Caco-2 (cell line): ENCODE results near the gene CCDC3. TPM values are rescaled to one million over a fixed set of nuclear protein-coding genes. Genes with fewer than 3 reads are reported as not detected.

Experiments
- BruUV-seq: library from RNA; stranded (reverse); fragments of 400-500 nt; replicated peaks from 2 replicates; lab custom pipeline; 2021; lab: Mats Ljungman, UMichigan
- CTCF ChIA-PET: fragments of 300-600 bp; sonication (Branson Sonifier 250); formaldehyde crosslinking; loops from one replicate; lab custom pipeline; 2022; ENCODE audit warnings: antibody characterized with exemption; lab: Charles Lee
- POLR2A ChIA-PET: fragments of 300-600 bp; sonication (Branson Sonifier 250); formaldehyde crosslinking; loops from one replicate; lab custom pipeline; 2022; ENCODE audit warnings: antibody characterized with exemption; lab: Charles Lee
- DNase-seq, 2 experiments: peaks; one replicate each; pipeline versions ENCODE4 v3.0.0 to v3.0.0-alpha.2; 2020 to 2022
- H3K27me3 ChIP-seq: replicated peaks from 2 replicates; pipeline ENCODE4 v1.6.0; 2011; ENCODE audit warnings: low read length; ENCODE audit not compliant: control insufficient read depth, insufficient read depth
- H3K36me3 ChIP-seq: 2 replicates; pipeline ENCODE4 v1.5.1; 2011; ENCODE audit warnings: low read length; ENCODE audit not compliant: control insufficient read depth, insufficient read depth
- H3K4me1 ChIP-seq: fragments of 250-450 bp; sonication (Bioruptor Pico); 2 replicates; pipeline ENCODE4 v1.5.1; 2020; ENCODE audit warnings: mild to moderate bottlenecking
- H3K4me3 ChIP-seq: 2 replicates; pipeline ENCODE4 v1.5.1; 2011; ENCODE audit warnings: low read depth, mild to moderate bottlenecking, control low read depth, low read length
- H3K9me3 ChIP-seq: fragments of 250-450 bp; sonication (Bioruptor Pico); 2 replicates; pipeline ENCODE4 v1.5.1; 2020; ENCODE audit warnings: mild to moderate bottlenecking, moderate library complexity
- H3K27ac Mint-ChIP-seq: one replicate; pipeline ENCODE4 v1.8.0; 2022; ENCODE audit warnings: mixed read lengths; ENCODE audit not compliant: unreplicated experiment
- H3K27me3 Mint-ChIP-seq: one replicate; pipeline ENCODE4 v1.8.0; 2022; ENCODE audit warnings: mixed read lengths; ENCODE audit not compliant: insufficient read depth, unreplicated experiment
- H3K36me3 Mint-ChIP-seq: one replicate; pipeline ENCODE4 v1.8.0; 2022; ENCODE audit warnings: mild to moderate bottlenecking, mixed read lengths; ENCODE audit not compliant: insufficient read depth, unreplicated experiment
- H3K4me1 Mint-ChIP-seq: one replicate; pipeline ENCODE4 v1.8.0; 2022; ENCODE audit warnings: low read depth, mixed read lengths; ENCODE audit not compliant: unreplicated experiment
- H3K4me3 Mint-ChIP-seq: one replicate; pipeline ENCODE4 v1.8.0; 2022; ENCODE audit warnings: mild to moderate bottlenecking, moderate library complexity, mixed read lengths; ENCODE audit not compliant: unreplicated experiment
- H3K9me3 Mint-ChIP-seq: one replicate; pipeline ENCODE4 v1.8.0; 2022; ENCODE audit warnings: mixed read lengths; ENCODE audit not compliant: unreplicated experiment
- intact Hi-C: fragments of 100-400 bp; cut with micrococcal nuclease; formaldehyde crosslinking; loops from one replicate; pipeline ENCODE4 v1.10.0; 2022; ENCODE audit not compliant: unreplicated experiment
- total RNA-seq: library from RNA; stranded (reverse); gene quantifications from 2 replicates; pipeline ENCODE4 v1.2.3, GENCODE V29; 2022
- TF ChIP-seq, protein P1 (sequence below), 2 experiments: fragments of 200-600 bp in 1 of 2; IDR thresholded peaks; 1 replicate in 1 of 2; 2 replicates in 1 of 2; pipeline versions ENCODE4 v1.5.1 to v1.8.0; 2011 to 2022; ENCODE audit warnings: antibody characterized with exemption in 1 of 2, control low read depth in 1 of 2, inconsistent platforms in 1 of 2, low read depth in 1 of 2, low read length in 1 of 2, mild to moderate bottlenecking in 1 of 2, moderate library complexity in 1 of 2; ENCODE audit not compliant: insufficient read depth in 1 of 2, severe bottlenecking in 1 of 2, unreplicated experiment in 1 of 2

Gene CCDC3
- total RNA-seq, 1 experiment from 2014 or later, result 3.2 TPM

DNA sequence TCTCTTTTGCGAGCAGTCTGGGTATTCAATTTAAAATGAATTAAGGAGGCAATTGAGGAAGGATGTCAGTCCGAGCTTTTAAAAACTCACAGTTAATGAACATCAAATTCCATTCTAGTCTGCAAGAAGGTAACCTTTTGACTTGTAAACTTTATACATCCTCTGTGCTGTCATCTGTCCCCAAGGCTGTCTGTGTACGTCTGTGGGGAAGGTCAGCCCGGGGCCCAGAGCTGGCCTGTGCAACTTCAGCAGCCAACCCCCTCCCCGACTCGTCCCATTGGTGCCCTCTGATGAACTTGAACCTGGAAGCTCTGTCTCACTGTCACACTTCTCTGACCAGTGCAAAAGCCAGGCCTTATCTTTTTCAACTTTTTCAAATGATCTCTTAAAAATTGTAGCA lies 80.3 kb downstream of the CCDC3 start:
- CTCF ChIA-PET, result no interaction called here

DNA sequence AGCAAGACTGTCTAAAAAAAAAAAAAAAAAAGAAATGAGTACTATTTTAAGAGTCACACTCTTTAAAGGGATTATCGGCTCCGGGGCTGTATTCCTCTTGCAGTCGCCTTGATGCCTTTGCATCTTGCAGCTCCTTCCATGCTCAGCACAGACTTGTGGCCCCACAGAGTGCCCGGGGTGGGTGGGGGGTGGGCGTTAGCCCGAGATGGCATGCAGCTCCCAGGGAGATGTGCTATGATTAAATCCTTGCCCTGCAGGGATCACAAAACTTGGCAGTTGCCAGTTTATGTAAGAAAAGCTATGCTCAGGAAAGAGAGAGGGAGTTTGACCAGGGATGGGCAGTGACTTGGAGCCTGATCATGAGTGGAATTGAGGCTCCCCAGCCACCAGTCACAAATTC lies 81.9 kb downstream of the CCDC3 start:
- Histone ChIP-seq H3K27me3 (no peaks in the 10 kb centered on the region), H3K4me3 (no peak overlapping the region), H3K36me3 (no peaks in the 10 kb centered on the region), H3K4me1 (no peaks in the 10 kb centered on the region), H3K9me3 (0 out of 2 replicates have a peak, but pooled peaks cover 3% of the 10 kb centered on the region)
- H3K27me3 Mint-ChIP-seq, result peaks cover 5% of the 10 kb centered on the region
- no peaks in the 10 kb centered on the region for H3K9me3 Mint-ChIP-seq
- POLR2A ChIA-PET, result no interaction called here
- CTCF ChIA-PET, result interaction anchor here (0.6 to 0.8 kb wide), 2 partner anchors 18 to 88 kb away, joined by 3 read pairs; no protein-coding TSS in a partner anchor
- H3K36me3 Mint-ChIP-seq, result no peaks in the 10 kb centered on the region
- H3K27ac Mint-ChIP-seq, result no peak overlapping the region
- TF ChIP-seq, protein P1, sequence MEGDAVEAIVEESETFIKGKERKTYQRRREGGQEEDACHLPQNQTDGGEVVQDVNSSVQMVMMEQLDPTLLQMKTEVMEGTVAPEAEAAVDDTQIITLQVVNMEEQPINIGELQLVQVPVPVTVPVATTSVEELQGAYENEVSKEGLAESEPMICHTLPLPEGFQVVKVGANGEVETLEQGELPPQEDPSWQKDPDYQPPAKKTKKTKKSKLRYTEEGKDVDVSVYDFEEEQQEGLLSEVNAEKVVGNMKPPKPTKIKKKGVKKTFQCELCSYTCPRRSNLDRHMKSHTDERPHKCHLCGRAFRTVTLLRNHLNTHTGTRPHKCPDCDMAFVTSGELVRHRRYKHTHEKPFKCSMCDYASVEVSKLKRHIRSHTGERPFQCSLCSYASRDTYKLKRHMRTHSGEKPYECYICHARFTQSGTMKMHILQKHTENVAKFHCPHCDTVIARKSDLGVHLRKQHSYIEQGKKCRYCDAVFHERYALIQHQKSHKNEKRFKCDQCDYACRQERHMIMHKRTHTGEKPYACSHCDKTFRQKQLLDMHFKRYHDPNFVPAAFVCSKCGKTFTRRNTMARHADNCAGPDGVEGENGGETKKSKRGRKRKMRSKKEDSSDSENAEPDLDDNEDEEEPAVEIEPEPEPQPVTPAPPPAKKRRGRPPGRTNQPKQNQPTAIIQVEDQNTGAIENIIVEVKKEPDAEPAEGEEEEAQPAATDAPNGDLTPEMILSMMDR (IDR thresholded peaks at IDR 0.05; ENCODE audit: insufficient read depth in 1 of 2, low read depth in 1 of 2, low read length in 1 of 2, severe bottlenecking in 1 of 2, unreplicated experiment in 1 of 2), result no peak
- intact Hi-C loops, result no loop called here
- no peak for DNase-seq
- no TSS peak for BruUV-seq
- no peaks in the 10 kb centered on the region for H3K4me1 Mint-ChIP-seq
- no peak overlapping the region for H3K4me3 Mint-ChIP-seq

More for the DNA sequence above, 80.3 kb downstream of the CCDC3 start:
- no peaks in the 10 kb centered on the region for H3K4me1 Mint-ChIP-seq
- no peaks in the 10 kb centered on the region for H3K36me3 Mint-ChIP-seq
- no TSS peak for BruUV-seq
- H3K9me3 ChIP-seq, result 0 out of 2 replicates have a peak, but pooled peaks cover 3% of the 10 kb centered on the region
- H3K4me3 ChIP-seq, result no peak overlapping the region
- TF ChIP-seq, protein P1 (IDR thresholded peaks at IDR 0.05; ENCODE audit: insufficient read depth in 1 of 2, low read depth in 1 of 2, low read length in 1 of 2, severe bottlenecking in 1 of 2, unreplicated experiment in 1 of 2), result no peak
- no peak for DNase-seq
- H3K27me3 ChIP-seq, result no peaks in the 10 kb centered on the region
- intact Hi-C loops, result no loop called here
- H3K36me3 ChIP-seq, result no peaks in the 10 kb centered on the region
- H3K9me3 Mint-ChIP-seq, result no peaks in the 10 kb centered on the region
- peaks cover 9% of the 10 kb centered on the region for H3K27me3 Mint-ChIP-seq
- H3K27ac Mint-ChIP-seq, result no peak overlapping the region
- POLR2A ChIA-PET, result no interaction called here
- no peak overlapping the region for H3K4me3 Mint-ChIP-seq
- H3K4me1 ChIP-seq, result no peaks in the 10 kb centered on the region

DNA sequence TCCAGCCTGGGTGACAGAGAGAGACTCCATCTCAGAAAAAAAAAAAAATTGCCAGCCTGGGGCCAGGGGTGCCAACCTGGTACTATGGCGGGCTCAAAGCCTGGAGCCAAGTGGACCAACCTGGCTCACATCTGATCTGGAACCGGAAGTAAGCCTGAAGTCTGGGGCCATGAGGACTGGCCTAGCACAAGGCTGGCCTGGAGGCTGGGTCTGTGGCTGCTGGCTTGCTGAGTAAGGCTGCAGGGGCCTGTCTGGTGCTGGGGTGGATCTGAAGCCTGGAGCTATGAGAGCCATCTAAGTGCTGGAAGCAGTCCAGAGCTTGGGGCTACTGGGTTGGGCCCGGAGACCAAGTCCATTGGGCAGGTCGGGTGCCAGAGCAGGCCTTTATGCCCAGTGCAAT lies 84.9 kb downstream of the CCDC3 start:
- ChIA-PET POLR2A (no interaction called here), CTCF (no interaction called here)
- Histone ChIP-seq H3K9me3 (peaks cover 11% of the 10 kb centered on the region; the same call in 1 of the 2 replicates), H3K4me3 (no peak overlapping the region), H3K27me3 (no peaks in the 10 kb centered on the region), H3K36me3 (no peaks in the 10 kb centered on the region), H3K4me1 (no peaks in the 10 kb centered on the region)
- TF ChIP-seq, protein P1 (IDR thresholded peaks at IDR 0.05; ENCODE audit: insufficient read depth in 1 of 2, low read depth in 1 of 2, low read length in 1 of 2, severe bottlenecking in 1 of 2, unreplicated experiment in 1 of 2), result no peak
- peaks cover 8% of the 10 kb centered on the region for H3K27me3 Mint-ChIP-seq
- H3K4me1 Mint-ChIP-seq, result no peaks in the 10 kb centered on the region
- intact Hi-C loops, result no loop called here
- no peak overlapping the region for H3K4me3 Mint-ChIP-seq
- no peaks in the 10 kb centered on the region for H3K36me3 Mint-ChIP-seq
- DNase-seq, result no peak
- BruUV-seq, result no TSS peak
- H3K9me3 Mint-ChIP-seq, result peaks cover 13% of the 10 kb centered on the region
- no peak overlapping the region for H3K27ac Mint-ChIP-seq
